ENCODE data around the gene SGPP1. TPM values are rescaled to one million over a fixed set of nuclear protein-coding genes. Genes with fewer than 3 reads are reported as not detected.

The SGPP1 gene
- total RNA-seq, 1 experiment from 2014 or later, result 5.5 TPM

GRCh38 chr14:63735720-63736119 is 7.9 kb upstream of the SGPP1 start:
- no peak overlapping the region for H2BK5ac ChIP-seq (ENCODE audit: insufficient read length, low read length)
- no peak overlapping the region for H2BK12ac ChIP-seq (ENCODE audit: insufficient read length, low read depth, low read length)
- H2AK5ac ChIP-seq (ENCODE audit: insufficient read length, low read length), result no peak overlapping the region
- H3K4me2 ChIP-seq (ENCODE audit: insufficient read depth, insufficient read length, low read length), result no peak overlapping the region
- H4K8ac ChIP-seq (replicated peaks; ENCODE audit: insufficient read length, low read depth, low read length), result no peak overlapping the region
- Mint-ChIP-seq H3K4me3 (no peak overlapping the region; a peak in 1 of 5 replicates), H3K9me3 (no peaks in the 10 kb centered on the region), H3K27ac (no peak overlapping the region), H3K4me1 (peaks cover 2% of the 10 kb centered on the region in 2 experiments; a peak in 3 of 4 replicates), H3K27me3 (ENCODE audit: low read depth) (peaks cover 12% of the 10 kb centered on the region), H3K36me3 (ENCODE audit: insufficient read depth in 1 of 3, low read depth in 3 of 3) (no peaks in the 10 kb centered on the region)
- H3K23me2 ChIP-seq (ENCODE audit: insufficient read length, low read depth, low read length, poor library complexity, severe bottlenecking), result no peaks in the 10 kb centered on the region
- no peak overlapping the region for H3K27ac ChIP-seq (ENCODE audit: insufficient read length, low read depth, low read length)
- no peaks in the 10 kb centered on the region for H3K4me1 ChIP-seq (ENCODE audit: insufficient read depth, low read length)
- WGBS (ENCODE audit: extremely low coverage, insufficient read length, low lambda C conversion rate), result no CpG with 5 or more reads among the region's 5 CpGs
- no peak overlapping the region for H3K56ac ChIP-seq (ENCODE audit: insufficient read length, low read depth, low read length)
- H2BK15ac ChIP-seq (ENCODE audit: low read depth, low read length), result no peak overlapping the region
- no peak overlapping the region for H2BK20ac ChIP-seq (ENCODE audit: low read depth, low read length, poor library complexity, severe bottlenecking)
- no peak overlapping the region for H4K5ac ChIP-seq (ENCODE audit: insufficient read length, low read depth, low read length)
- no peaks in the 10 kb centered on the region for H3K9me3 ChIP-seq (ENCODE audit: control insufficient read depth, low read depth, low read length)
- TF ChIP-seq CTCF (conservative IDR thresholded peaks at IDR 0.05), result no peak
- DNase-seq, result no peak
- H2AFZ ChIP-seq (ENCODE audit: low read length), result no peak overlapping the region
- H3K79me2 ChIP-seq (ENCODE audit: insufficient read depth, low read length), result no peaks in the 10 kb centered on the region
- H3K18ac ChIP-seq (ENCODE audit: insufficient read length, low read depth, low read length), result no peak overlapping the region
- H3K9ac ChIP-seq (ENCODE audit: extremely low read depth, insufficient read length, low read length), result no peak overlapping the region
- no peak overlapping the region for H4K91ac ChIP-seq (ENCODE audit: insufficient read length, low read depth, low read length)
- no peaks in the 10 kb centered on the region for H3K79me1 ChIP-seq (ENCODE audit: insufficient read depth, low read depth, low read length, poor library complexity, severe bottlenecking)
- H3T11ph ChIP-seq (ENCODE audit: low read length), result no peak overlapping the region
- H3K23ac ChIP-seq (ENCODE audit: insufficient read length, low read depth, low read length), result no peak overlapping the region
- H2BK120ac ChIP-seq (ENCODE audit: low read depth, low read length, poor library complexity, severe bottlenecking), result no peak overlapping the region
- H4K20me1 ChIP-seq (ENCODE audit: control insufficient read depth, insufficient read depth, insufficient read length), result no peaks in the 10 kb centered on the region
- no peaks in the 10 kb centered on the region for H3K27me3 ChIP-seq (ENCODE audit: insufficient read depth, low read length)
- H3K14ac ChIP-seq (ENCODE audit: insufficient read depth, low read length), result no peak overlapping the region
- no peak overlapping the region for H3K4ac ChIP-seq (ENCODE audit: low read depth, low read length)

Measured in H9 (cell line).